ENCODE measurements around the gene BCL11B.

The BCL11B gene

GRCh38 chr14:99206090-99206489, 65.9 kb downstream of the BCL11B start:
- no peak overlapping the region for H3K27ac ChIP-seq
- ChIA-PET POLR2A (ENCODE audit: low non-redundant PET) (no interaction called here), CTCF (no interaction called here)
- DNase-seq (ENCODE audit: low spot score) = no peak
- no peak for TF ChIP-seq CTCF (conservative IDR thresholded peaks at IDR 0.05; ENCODE audit: low read depth)

GRCh38 chr14:99205086-99205688, 66.8 kb downstream of the BCL11B start:
- POLR2A ChIA-PET (ENCODE audit: low non-redundant PET) = no interaction called here
- no peak for DNase-seq (ENCODE audit: low spot score)
- H3K27ac ChIP-seq = no peak overlapping the region
- CTCF ChIA-PET = interaction anchor here (0.6 to 0.7 kb wide), 2 partner anchors 166 to 1293 kb away, joined by 3 to 4 read pairs; no protein-coding TSS in a partner anchor
- no peak for TF ChIP-seq CTCF (conservative IDR thresholded peaks at IDR 0.05; ENCODE audit: low read depth)

- DNase-seq (ENCODE audit: low spot score) = no peak
- POLR2A ChIA-PET (ENCODE audit: low non-redundant PET) = no interaction called here
- no peak overlapping the region for H3K27ac ChIP-seq
- CTCF ChIA-PET = no interaction called here
- no peak for TF ChIP-seq CTCF (conservative IDR thresholded peaks at IDR 0.05; ENCODE audit: low read depth)
These were observed 68.2 kb downstream of the BCL11B start for GRCh38 chr14:99203801-99204200.

GRCh38 chr14:99203080-99203479, 68.9 kb downstream of the BCL11B start:
- CTCF ChIA-PET = no interaction called here
- POLR2A ChIA-PET (ENCODE audit: low non-redundant PET) = no interaction called here
- DNase-seq (ENCODE audit: low spot score) = no peak
- TF ChIP-seq CTCF (conservative IDR thresholded peaks at IDR 0.05; ENCODE audit: low read depth) = no peak
- no peak overlapping the region for H3K27ac ChIP-seq

GRCh38 chr14:99202516-99202915, 69.5 kb downstream of the BCL11B start:
- H3K27ac ChIP-seq = peak overlapping the region; percentile 2; the same call in 1 of the 2 replicates
- ChIA-PET CTCF (no interaction called here), POLR2A (ENCODE audit: low non-redundant PET) (no interaction called here)
- DNase-seq (ENCODE audit: low spot score) = no peak
- no peak for TF ChIP-seq CTCF (conservative IDR thresholded peaks at IDR 0.05; ENCODE audit: low read depth)

GRCh38 chr14:99201351-99202073, 70.5 kb downstream of the BCL11B start:
- TF ChIP-seq CTCF (conservative IDR thresholded peaks at IDR 0.05; ENCODE audit: low read depth) = no peak
- POLR2A ChIA-PET (ENCODE audit: low non-redundant PET) = no interaction called here
- peak overlapping the region; percentile 2; the same call in 1 of the 2 replicates for H3K27ac ChIP-seq
- CTCF ChIA-PET = no interaction called here
- DNase-seq (ENCODE audit: low spot score) = no peak
